Heart left ventricle (tissue), 16 donors: ENCODE results near the gene RASGEF1B. TPM values are rescaled to one million over a fixed set of nuclear protein-coding genes. Genes with fewer than 3 reads are reported as not detected.

Experiments
- ATAC-seq, 4 donors: fragments of 200-7000 bp; cut with Tn5 transposase; one replicate each; pipeline ENCODE4 v1.9.1; 2020 to 2022; ENCODE audit warnings: moderate library complexity in 4 of 4, mild to moderate bottlenecking in 3 of 4, moderate number of reproducible peaks in 1 of 4
- DNase-seq, 5 donors: peaks; one replicate each; pipeline ENCODE4 v3.0.0-alpha.2; 2020
- H3K27ac ChIP-seq, 12 donors: fragments of 200-600 bp; sonication (generic) in 4 of 12; one replicate each; pipeline versions ENCODE4 v1.5.0 to v1.8.0; 2016 to 2022; ENCODE audit warnings: mild to moderate bottlenecking in 2 of 12
- H3K27me3 ChIP-seq, 9 donors: fragments of 200-600 bp; sonication (generic) in 2 of 9; one replicate each; pipeline versions ENCODE4 v1.5.1 to v1.8.0; 2016 to 2022; ENCODE audit warnings: mild to moderate bottlenecking in 3 of 9
- H3K36me3 ChIP-seq, 9 donors: fragments of 200-600 bp; sonication (generic) in 2 of 9; one replicate each; pipeline versions ENCODE4 v1.5.0 to v1.8.0; 2018 to 2022; ENCODE audit warnings: mild to moderate bottlenecking in 2 of 9
- H3K4me1 ChIP-seq, 12 donors: fragments of 200-600 bp; sonication (generic) in 4 of 12; one replicate each; pipeline versions ENCODE4 v1.5.0 to v1.8.0; 2016 to 2022; ENCODE audit warnings: mild to moderate bottlenecking in 3 of 12
- H3K4me3 ChIP-seq, 12 donors: fragments of 200-600 bp; sonication (generic) in 4 of 12; one replicate each; pipeline versions ENCODE4 v1.5.0 to v1.8.0; 2017 to 2022; ENCODE audit warnings: mild to moderate bottlenecking in 9 of 12, moderate library complexity in 4 of 12
- H3K9me3 ChIP-seq, 12 donors: fragments of 200-600 bp; sonication (generic) in 4 of 12; one replicate each; pipeline versions ENCODE4 v1.5.0 to v1.8.0; 2016 to 2022; ENCODE audit warnings: mild to moderate bottlenecking in 1 of 12
- POLR2A ChIP-seq, 2 donors: fragments of 450-650 bp; IDR thresholded peaks; one replicate each; pipeline ENCODE4 v1.6.1; 2017; ENCODE audit warnings: antibody characterized with exemption in 2 of 2, mild to moderate bottlenecking in 2 of 2, moderate library complexity in 2 of 2
- WGBS, 4 donors: extraction: QIAGEN DNeasy Blood & Tissue Kit in 2 of 4; methylation state at CpG; one replicate each; pipeline versions ENCODE4 v1.1.5 to v1.1.7; 2013 to 2018; 5-methylcytosine and 5-hydroxymethylcytosine counted together
- intact Hi-C, 10 donors: fragments of 100-400 bp; cut with DNase I; formaldehyde crosslinking; loops; one replicate each; pipeline versions ENCODE4 v1.11.1 to v1.14.2; 2022
- polyA plus RNA-seq, 2 donors: library from polyadenylated mRNA; stranded (reverse); fragments of 200-250 nt; gene quantifications; one replicate each; pipeline ENCODE4 v1.2.3, GENCODE V29; 2013
- total RNA-seq, 9 donors: library from RNA; depleted of rRNA in 2 of 9; stranded (reverse); fragments of >200 nt in 2 of 9; fragmentation: NEBNext Ultra II Directional in 3 of 9; extraction: Animal tissue kit (Norgen Biotek cat#: 25700) in 3 of 9; gene quantifications; one replicate each; pipeline versions ENCODE4 v1.1.0 to v1.2.4, GENCODE V29; 2016 to 2023
- TF ChIP-seq, protein P1 (sequence below), 12 donors: fragments of 200-600 bp; sonication (generic) in 4 of 12; IDR thresholded peaks; one replicate each; pipeline versions ENCODE4 v1.5.0 to v1.8.0; 2018 to 2022; ENCODE audit warnings: antibody characterized with exemption in 12 of 12, mild to moderate bottlenecking in 5 of 12
- donor health status: ischemic (EF 13 %, LVEDD 7.1; RV severe dilation, severe dysfunction).
- donor health status: healthy with polysubstance abuse.
- donor health status: DM: no; HTN: yes; CAD: no.
- donor health status: DM: no; HTN: no; CAD: no.
- donor health status: ischemic (EF 25% LVEDD 6.9; RV normal size, moderate dysfunction).
- donor health status: ischemic (EF 25% LVEDD 5.7; RV mildly dilated, moderate dysfunction).
- donor health status: healthy.
- donor health status: DM: yes; HTN: yes; CAD: no.
- donor health status: ischemic (EF 35%, LVEDD 5.7; RV mildly dilated, moderate dysfunction).
- donor health status: nonischemic (EF 11% LVEDD 7.7; RV severe dilation, severe dysfunction).
- donor health status: DM: yes; HTN: yes; CAD: no.
- donor health status: PGD.
- donor health status: ischemic (EF 29% LVEDD 5.4; RV normal size, mild dysfunction).
- donor health status: nonischemic (EF 23%, LVEDD 6.1; RV moderate dilation, normal function).

Gene RASGEF1B
- total and polyA plus RNA-seq, 11 donors: 1.5 to 11.9 (median 2.9) TPM

GRCh38 chr4:81431971-81432370 is 39.7 kb downstream of the RASGEF1B start:
- 66 to 76% (median 73%) methylated on average over 1 of the region's 1 CpG for WGBS, 4 donors
- no peak overlapping the region for H3K4me3 ChIP-seq
- intact Hi-C loops: no loop called here
- no peak overlapping the region for H3K27ac ChIP-seq
- no peaks in the 10 kb centered on the region for H3K9me3 ChIP-seq
- TF ChIP-seq, protein P1, sequence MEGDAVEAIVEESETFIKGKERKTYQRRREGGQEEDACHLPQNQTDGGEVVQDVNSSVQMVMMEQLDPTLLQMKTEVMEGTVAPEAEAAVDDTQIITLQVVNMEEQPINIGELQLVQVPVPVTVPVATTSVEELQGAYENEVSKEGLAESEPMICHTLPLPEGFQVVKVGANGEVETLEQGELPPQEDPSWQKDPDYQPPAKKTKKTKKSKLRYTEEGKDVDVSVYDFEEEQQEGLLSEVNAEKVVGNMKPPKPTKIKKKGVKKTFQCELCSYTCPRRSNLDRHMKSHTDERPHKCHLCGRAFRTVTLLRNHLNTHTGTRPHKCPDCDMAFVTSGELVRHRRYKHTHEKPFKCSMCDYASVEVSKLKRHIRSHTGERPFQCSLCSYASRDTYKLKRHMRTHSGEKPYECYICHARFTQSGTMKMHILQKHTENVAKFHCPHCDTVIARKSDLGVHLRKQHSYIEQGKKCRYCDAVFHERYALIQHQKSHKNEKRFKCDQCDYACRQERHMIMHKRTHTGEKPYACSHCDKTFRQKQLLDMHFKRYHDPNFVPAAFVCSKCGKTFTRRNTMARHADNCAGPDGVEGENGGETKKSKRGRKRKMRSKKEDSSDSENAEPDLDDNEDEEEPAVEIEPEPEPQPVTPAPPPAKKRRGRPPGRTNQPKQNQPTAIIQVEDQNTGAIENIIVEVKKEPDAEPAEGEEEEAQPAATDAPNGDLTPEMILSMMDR (IDR thresholded peaks at IDR 0.05): no peak
- no peak for TF ChIP-seq POLR2A (IDR thresholded peaks at IDR 0.05)
- no peak for DNase-seq
- H3K36me3 ChIP-seq: peaks cover 0 to 83% (median 56%) of the 10 kb centered on the region in 9 donors
- no peaks in the 10 kb centered on the region for H3K4me1 ChIP-seq
- no peak for ATAC-seq
- H3K27me3 ChIP-seq: no peaks in the 10 kb centered on the region

DNA sequence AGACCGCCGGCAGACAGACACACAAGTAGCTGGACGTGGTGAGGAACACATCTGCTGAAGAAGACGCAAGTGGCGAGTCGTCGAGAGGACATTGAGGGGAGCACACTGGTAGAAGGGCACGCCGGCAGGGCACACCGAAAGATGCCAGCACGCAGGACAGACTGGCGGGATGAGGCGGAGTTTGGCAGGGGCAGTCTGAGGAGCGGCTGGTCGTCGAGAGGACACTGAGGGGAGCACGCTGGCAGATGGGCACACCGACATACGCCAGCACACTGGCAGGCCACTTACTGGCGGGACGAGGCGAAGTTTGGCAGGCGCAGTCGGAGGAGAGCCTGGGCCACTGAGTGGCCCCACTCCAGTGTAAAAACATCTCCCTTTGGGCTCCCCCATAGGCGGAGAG is 42.1 kb downstream of the RASGEF1B start:
- H3K36me3 ChIP-seq: peaks cover 0 to 92% (median 54%) of the 10 kb centered on the region in 9 donors
- intact Hi-C loops: no loop called here
- ATAC-seq: no peak

GRCh38 chr4:81429031-81429430 is 42.7 kb downstream of the RASGEF1B start:
- no peaks in the 10 kb centered on the region for H3K4me1 ChIP-seq
- DNase-seq (no peak), ATAC-seq (no peak)
- no peak overlapping the region for H3K4me3 ChIP-seq
- peaks cover 0 to 86% (median 48%) of the 10 kb centered on the region in 9 donors for H3K36me3 ChIP-seq
- H3K27ac ChIP-seq: no peak overlapping the region
- 67 to 77% (median 71%) methylated on average over 6 of the region's 6 CpGs for WGBS, 4 donors
- no peaks in the 10 kb centered on the region for H3K9me3 ChIP-seq
- TF ChIP-seq POLR2A (IDR thresholded peaks at IDR 0.05): no peak
- TF ChIP-seq, protein P1 (IDR thresholded peaks at IDR 0.05): no peak
- no peaks in the 10 kb centered on the region for H3K27me3 ChIP-seq
- intact Hi-C loops: no loop called here

More for the DNA sequence above, 42.1 kb downstream of the RASGEF1B start:
- H3K4me1 ChIP-seq: no peaks in the 10 kb centered on the region
- no peaks in the 10 kb centered on the region for H3K9me3 ChIP-seq
- TF ChIP-seq, protein P1 (IDR thresholded peaks at IDR 0.05): no peak
- TF ChIP-seq POLR2A (IDR thresholded peaks at IDR 0.05): no peak
- WGBS, 4 donors: 97 to 98% (median 98%) methylated on average over 25 of the region's 25 CpGs
- no peaks in the 10 kb centered on the region for H3K27me3 ChIP-seq
- H3K27ac ChIP-seq: no peak overlapping the region
- DNase-seq: no peak
- no peak overlapping the region for H3K4me3 ChIP-seq

DNA sequence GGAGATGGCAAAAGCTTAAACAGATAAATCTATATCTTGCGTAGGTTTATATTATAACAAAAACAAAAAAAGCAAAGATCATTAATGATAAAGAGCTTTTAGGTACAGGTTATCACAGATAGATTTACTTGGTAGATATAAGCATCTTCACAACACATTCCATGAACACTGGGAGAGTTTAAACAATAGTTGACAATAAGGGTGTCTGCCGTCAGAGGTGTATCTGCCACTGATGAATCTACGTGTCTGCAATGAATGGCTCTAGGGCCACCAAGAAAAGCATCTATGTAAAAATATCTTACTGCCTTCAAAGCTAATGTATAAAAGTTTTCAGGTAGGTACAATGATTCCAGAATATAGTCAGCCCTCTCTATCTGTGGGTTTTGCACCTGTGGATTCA is 43.7 kb downstream of the RASGEF1B start:
- 70 to 80% (median 78%) methylated on average over 3 of the region's 3 CpGs for WGBS, 4 donors
- H3K36me3 ChIP-seq: peaks cover 0 to 76% (median 39%) of the 10 kb centered on the region in 9 donors
- no peak for ATAC-seq

More for the DNA sequence above, 43.7 kb downstream of the RASGEF1B start:
- TF ChIP-seq, protein P1 (IDR thresholded peaks at IDR 0.05): no peak
- no peak for TF ChIP-seq POLR2A (IDR thresholded peaks at IDR 0.05)
- no peaks in the 10 kb centered on the region for H3K27me3 ChIP-seq
- no peak overlapping the region for H3K4me3 ChIP-seq
- intact Hi-C loops: no loop called here
- DNase-seq: no peak
- H3K27ac ChIP-seq: no peak overlapping the region
- H3K4me1 ChIP-seq: no peaks in the 10 kb centered on the region
- H3K9me3 ChIP-seq: no peaks in the 10 kb centered on the region
